HEK293 (cell line): ENCODE data around the gene NHLRC2.

Experiments
- CTCF ChIA-PET: fragments of 350-600 bp; formaldehyde crosslinking; extraction: SDS; loops from one replicate; lab custom pipeline; 2021; ENCODE audit warnings: antibody characterized with exemption; lab: Yijun Ruan, JAX
- POLR2A ChIA-PET: fragments of 300-600 bp; formaldehyde crosslinking; extraction: SDS; loops from one replicate; lab custom pipeline; 2020; ENCODE audit warnings: antibody characterized with exemption, inconsistent platforms; lab: Yijun Ruan, JAX
- H3K27ac ChIP-seq: fragments of 200-500 bp; sonication (Bioruptor generic); 2 replicates; pipeline ENCODE4 v1.5.1; 2014; ENCODE audit warnings: low read depth, low read length, control low read depth, inconsistent platforms; ENCODE audit errors: extremely low read depth
- H3K36me3 ChIP-seq, 2 experiments: fragments of 200-500 bp in 1 of 2; sonication (Bioruptor generic) in 1 of 2; 1 replicate in 1 of 2; 2 replicates in 1 of 2; pipeline ENCODE4 v1.5.1; 2014 to 2017; ENCODE audit warnings: inconsistent platforms in 2 of 2, low read length in 2 of 2; ENCODE audit not compliant: control insufficient read depth in 2 of 2, insufficient read depth in 1 of 2
- H3K4me1 ChIP-seq: fragments of 200-500 bp; sonication (Bioruptor generic); 2 replicates; pipeline ENCODE4 v1.5.1; 2014; ENCODE audit warnings: mild to moderate bottlenecking, low read length, inconsistent platforms; ENCODE audit not compliant: control insufficient read depth, insufficient read depth
- H3K4me3 ChIP-seq: 2 replicates; pipeline ENCODE4 v1.5.1; 2011; ENCODE audit warnings: low read depth, mild to moderate bottlenecking, control low read depth, low read length, moderate library complexity
- H3K9me3 ChIP-seq: fragments of 200-500 bp; sonication (Bioruptor generic); 2 replicates; pipeline ENCODE4 v1.5.1; 2014; ENCODE audit warnings: low read depth, low read length, inconsistent platforms; ENCODE audit not compliant: control insufficient read depth, insufficient read depth
- KLF10 ChIP-seq: fragments of 450-650 bp; IDR thresholded peaks from 2 replicates; pipeline ENCODE4 v1.5.1; 2018; ENCODE audit warnings: missing biosample characterization, mild to moderate bottlenecking, missing genetic modification characterization
- MZF1 ChIP-seq: fragments of 450-650 bp; formaldehyde crosslinking; IDR thresholded peaks from 2 replicates; pipeline ENCODE4 v1.5.1; 2017; ENCODE audit warnings: missing biosample characterization, missing genetic modification characterization, borderline replicate concordance
- OSR2 ChIP-seq: fragments of 450-650 bp; formaldehyde crosslinking; IDR thresholded peaks from 2 replicates; pipeline ENCODE4 v1.5.1; 2016; ENCODE audit warnings: missing biosample characterization, missing genetic modification characterization
- PRDM6 ChIP-seq: fragments of 450-650 bp; formaldehyde crosslinking; IDR thresholded peaks from 2 replicates; pipeline ENCODE4 v1.5.1; 2017; ENCODE audit warnings: missing biosample characterization, missing genetic modification characterization
- REPIN1 ChIP-seq: fragments of 450-650 bp; formaldehyde crosslinking; IDR thresholded peaks from 2 replicates; pipeline ENCODE4 v1.5.1; 2017; ENCODE audit warnings: missing biosample characterization, missing genetic modification characterization, low read depth
- SCRT2 ChIP-seq: fragments of 450-650 bp; formaldehyde crosslinking; IDR thresholded peaks from 2 replicates; pipeline ENCODE4 v1.5.1; 2016; ENCODE audit warnings: missing biosample characterization, missing genetic modification characterization
- YY2 ChIP-seq: fragments of 450-650 bp; formaldehyde crosslinking; IDR thresholded peaks from 2 replicates; pipeline ENCODE4 v1.5.1; 2016; ENCODE audit warnings: missing biosample characterization, missing genetic modification characterization
- ZBTB1 ChIP-seq: fragments of 450-650 bp; formaldehyde crosslinking; IDR thresholded peaks from 2 replicates; pipeline ENCODE4 v1.5.1; 2016; ENCODE audit warnings: missing biosample characterization, missing genetic modification characterization
- ZBTB20 ChIP-seq: fragments of 450-650 bp; formaldehyde crosslinking; IDR thresholded peaks from 2 replicates; pipeline ENCODE4 v1.5.1; 2016; ENCODE audit warnings: missing biosample characterization, missing genetic modification characterization
- ZBTB6 ChIP-seq: fragments of 450-650 bp; formaldehyde crosslinking; IDR thresholded peaks from 2 replicates; pipeline ENCODE4 v1.5.1; 2017; ENCODE audit warnings: missing biosample characterization, missing genetic modification characterization
- ZBTB7A ChIP-seq: fragments of 450-650 bp; formaldehyde crosslinking; IDR thresholded peaks from 2 replicates; pipeline ENCODE4 v1.5.1; 2016; ENCODE audit warnings: low read depth, missing biosample characterization, missing genetic modification characterization
- ZNF2 ChIP-seq: fragments of 450-650 bp; formaldehyde crosslinking; IDR thresholded peaks from 2 replicates; pipeline ENCODE4 v1.5.1; 2016; ENCODE audit warnings: missing biosample characterization, missing genetic modification characterization
- ZNF223 ChIP-seq: fragments of 450-650 bp; formaldehyde crosslinking; IDR thresholded peaks from 2 replicates; pipeline ENCODE4 v1.5.1; 2016; ENCODE audit warnings: missing biosample characterization, missing genetic modification characterization
- ZNF24 ChIP-seq: fragments of 450-650 bp; formaldehyde crosslinking; IDR thresholded peaks from 2 replicates; pipeline ENCODE4 v1.5.1; 2016; ENCODE audit warnings: missing biosample characterization, missing genetic modification characterization
- ZNF302 ChIP-seq: fragments of 450-650 bp; formaldehyde crosslinking; IDR thresholded peaks from 2 replicates; pipeline ENCODE4 v1.5.1; 2016; ENCODE audit warnings: missing biosample characterization, missing genetic modification characterization, low read depth
- ZNF350 ChIP-seq: fragments of 450-650 bp; formaldehyde crosslinking; IDR thresholded peaks from 2 replicates; pipeline ENCODE4 v1.5.0; 2017; ENCODE audit warnings: missing biosample characterization, mild to moderate bottlenecking, missing genetic modification characterization
- ZNF558 ChIP-seq: fragments of 450-650 bp; formaldehyde crosslinking; IDR thresholded peaks from 2 replicates; pipeline ENCODE4 v1.5.1; 2016; ENCODE audit warnings: missing biosample characterization, missing genetic modification characterization
- ZNF580 ChIP-seq: fragments of 450-650 bp; formaldehyde crosslinking; IDR thresholded peaks from 2 replicates; pipeline ENCODE4 v1.5.1; 2016; ENCODE audit warnings: missing biosample characterization, missing genetic modification characterization
- ZNF621 ChIP-seq: fragments of 450-650 bp; formaldehyde crosslinking; IDR thresholded peaks from 2 replicates; pipeline ENCODE4 v1.5.1; 2017; ENCODE audit warnings: missing biosample characterization, missing genetic modification characterization
- ZNF626 ChIP-seq: fragments of 450-650 bp; sonication (Bioruptor Pico); formaldehyde crosslinking; IDR thresholded peaks from 2 replicates; pipeline ENCODE4 v1.5.1; 2018; ENCODE audit warnings: missing biosample characterization, missing genetic modification characterization, inconsistent platforms
- ZNF670 ChIP-seq: fragments of 450-650 bp; formaldehyde crosslinking; IDR thresholded peaks from 2 replicates; pipeline ENCODE4 v1.5.1; 2016; ENCODE audit warnings: missing biosample characterization, missing genetic modification characterization, low read depth
- ZNF677 ChIP-seq: fragments of 450-650 bp; IDR thresholded peaks from 2 replicates; pipeline ENCODE4 v1.5.0; 2018; ENCODE audit warnings: missing biosample characterization, mild to moderate bottlenecking, missing genetic modification characterization, moderate library complexity
- ZNF701 ChIP-seq: fragments of 450-650 bp; formaldehyde crosslinking; IDR thresholded peaks from 2 replicates; pipeline ENCODE4 v1.5.1; 2016; ENCODE audit warnings: missing biosample characterization, missing genetic modification characterization
- ZNF843 ChIP-seq: fragments of 450-650 bp; formaldehyde crosslinking; IDR thresholded peaks from 2 replicates; pipeline ENCODE4 v1.5.1; 2016; ENCODE audit warnings: missing biosample characterization, missing genetic modification characterization

The NHLRC2 gene

GRCh38 chr10:113876461-113876860 lies 22.0 kb downstream of the NHLRC2 start:
- no peak overlapping the region for H3K27ac ChIP-seq
- H3K4me1 ChIP-seq = peaks cover 23% of the 10 kb centered on the region
- ChIA-PET POLR2A (no interaction called here), CTCF (no interaction called here)
- no peak overlapping the region for H3K4me3 ChIP-seq
- peaks cover 0 to 14% of the 10 kb centered on the region in 2 experiments; a peak in 2 of 3 replicates for H3K36me3 ChIP-seq
- H3K9me3 ChIP-seq = no peaks in the 10 kb centered on the region
- no peak for TF ChIP-seq ZNF843 (tag by site-specific recombination)
- TF ChIP-seq ZBTB20 (tag by site-specific recombination) = no peak
- TF ChIP-seq ZBTB1 (tag by site-specific recombination) = no peak
- no peak for TF ChIP-seq ZBTB6 (tag by site-specific recombination)
- TF ChIP-seq OSR2 = no peak
- no peak for TF ChIP-seq PRDM6 (tag by site-specific recombination)
- no peak for TF ChIP-seq REPIN1 (tag by site-specific recombination)
- no peak for TF ChIP-seq ZNF626 (tag by site-specific recombination)
- TF ChIP-seq ZNF670 (tag by site-specific recombination) = no peak
- TF ChIP-seq ZNF677 (tag by site-specific recombination) = no peak
- TF ChIP-seq, all 188 proteins: peak for 0

GRCh38 chr10:113879691-113880090 lies 25.2 kb downstream of the NHLRC2 start:
- H3K9me3 ChIP-seq = no peaks in the 10 kb centered on the region
- ChIA-PET POLR2A (no interaction called here), CTCF (interaction anchor here (0.7 kb wide), 1 partner anchor 1953 kb away, joined by 4 read pairs; no protein-coding TSS in a partner anchor)
- peaks cover 22% of the 10 kb centered on the region for H3K4me1 ChIP-seq
- peaks cover 2 to 18% of the 10 kb centered on the region in 2 experiments for H3K36me3 ChIP-seq
- no peak overlapping the region for H3K4me3 ChIP-seq
- TF ChIP-seq ZNF701 (no peak), ZNF24 (tag by site-specific recombination) (no peak), ZNF558 (tag by site-specific recombination) (no peak)
- no peak overlapping the region for H3K27ac ChIP-seq

GRCh38 chr10:113880236-113880635 lies 25.8 kb downstream of the NHLRC2 start:
- Histone ChIP-seq H3K4me3 (no peak overlapping the region), H3K9me3 (no peaks in the 10 kb centered on the region), H3K4me1 (peaks cover 16% of the 10 kb centered on the region), H3K36me3 (peaks cover 2 to 23% of the 10 kb centered on the region in 2 experiments), H3K27ac (no peak overlapping the region)
- ChIA-PET POLR2A (no interaction called here), CTCF (interaction anchor here (0.7 kb wide), 1 partner anchor 1952 kb away, joined by 4 read pairs; no protein-coding TSS in a partner anchor)
- TF ChIP-seq MZF1 (tag by site-specific recombination) = no peak
- TF ChIP-seq ZNF2 = no peak
- TF ChIP-seq YY2 (tag by site-specific recombination) = no peak
- no peak for TF ChIP-seq SCRT2 (tag by site-specific recombination)
- TF ChIP-seq KLF10 = no peak
- TF ChIP-seq ZNF223 (tag by site-specific recombination) = no peak
- TF ChIP-seq ZNF621 (tag by site-specific recombination) = no peak
- no peak for TF ChIP-seq ZNF580 (tag by site-specific recombination)
- no peak for TF ChIP-seq ZBTB7A (tag by site-specific recombination)
- TF ChIP-seq ZNF302 (tag by site-specific recombination) = no peak
- no peak for TF ChIP-seq ZNF350
